Lower leg skin (tissue), 3 donors: ENCODE measurements around the gene C11orf98.

Experiments used
- POLR2A ChIP-seq, 2 donors: fragments of 450-650 bp; IDR thresholded peaks; one replicate each; pipeline ENCODE4 v1.6.1; 2016 to 2017; ENCODE audit warnings: antibody characterized with exemption in 2 of 2, mild to moderate bottlenecking in 1 of 2, moderate library complexity in 1 of 2
- TF ChIP-seq, protein P1 (sequence below), 3 donors: fragments of 450-650 bp; IDR thresholded peaks; one replicate each; pipeline ENCODE4 v1.5.1; 2016; ENCODE audit warnings: antibody characterized with exemption in 3 of 3, mild to moderate bottlenecking in 3 of 3, moderate library complexity in 2 of 3

- TF ChIP-seq, protein P1, sequence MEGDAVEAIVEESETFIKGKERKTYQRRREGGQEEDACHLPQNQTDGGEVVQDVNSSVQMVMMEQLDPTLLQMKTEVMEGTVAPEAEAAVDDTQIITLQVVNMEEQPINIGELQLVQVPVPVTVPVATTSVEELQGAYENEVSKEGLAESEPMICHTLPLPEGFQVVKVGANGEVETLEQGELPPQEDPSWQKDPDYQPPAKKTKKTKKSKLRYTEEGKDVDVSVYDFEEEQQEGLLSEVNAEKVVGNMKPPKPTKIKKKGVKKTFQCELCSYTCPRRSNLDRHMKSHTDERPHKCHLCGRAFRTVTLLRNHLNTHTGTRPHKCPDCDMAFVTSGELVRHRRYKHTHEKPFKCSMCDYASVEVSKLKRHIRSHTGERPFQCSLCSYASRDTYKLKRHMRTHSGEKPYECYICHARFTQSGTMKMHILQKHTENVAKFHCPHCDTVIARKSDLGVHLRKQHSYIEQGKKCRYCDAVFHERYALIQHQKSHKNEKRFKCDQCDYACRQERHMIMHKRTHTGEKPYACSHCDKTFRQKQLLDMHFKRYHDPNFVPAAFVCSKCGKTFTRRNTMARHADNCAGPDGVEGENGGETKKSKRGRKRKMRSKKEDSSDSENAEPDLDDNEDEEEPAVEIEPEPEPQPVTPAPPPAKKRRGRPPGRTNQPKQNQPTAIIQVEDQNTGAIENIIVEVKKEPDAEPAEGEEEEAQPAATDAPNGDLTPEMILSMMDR (IDR thresholded peaks at IDR 0.05) = no peak
- TF ChIP-seq POLR2A (IDR thresholded peaks at IDR 0.05) = no peak
Measured at GRCh38 chr11:62621027-62621566, 43.9 kb downstream of the C11orf98 start.
